Measurements from ENCODE around the gene FBXL22.

GRCh38 chr15:63597038-63597790 is at the start of gene FBXL22:
- TF ChIP-seq EZH2 (IDR thresholded peaks at IDR 0.05; ENCODE audit: low read depth, unreplicated experiment) (no peak), CTCF (conservative IDR thresholded peaks at IDR 0.05; ENCODE audit: low read depth in 2 of 2) (no peak), EZH2phosphoT487 (IDR thresholded peaks at IDR 0.05; ENCODE audit: unreplicated experiment) (no peak), POLR2AphosphoS5 (IDR thresholded peaks at IDR 0.05; ENCODE audit: low read depth) (no peak), ZNF114 (CRISPR knock-in tag; IDR thresholded peaks at IDR 0.05) (no peak)

All from GM23338 (cell line).